ENCODE data around the gene SEC14L2.

Gene SEC14L2

DNA sequence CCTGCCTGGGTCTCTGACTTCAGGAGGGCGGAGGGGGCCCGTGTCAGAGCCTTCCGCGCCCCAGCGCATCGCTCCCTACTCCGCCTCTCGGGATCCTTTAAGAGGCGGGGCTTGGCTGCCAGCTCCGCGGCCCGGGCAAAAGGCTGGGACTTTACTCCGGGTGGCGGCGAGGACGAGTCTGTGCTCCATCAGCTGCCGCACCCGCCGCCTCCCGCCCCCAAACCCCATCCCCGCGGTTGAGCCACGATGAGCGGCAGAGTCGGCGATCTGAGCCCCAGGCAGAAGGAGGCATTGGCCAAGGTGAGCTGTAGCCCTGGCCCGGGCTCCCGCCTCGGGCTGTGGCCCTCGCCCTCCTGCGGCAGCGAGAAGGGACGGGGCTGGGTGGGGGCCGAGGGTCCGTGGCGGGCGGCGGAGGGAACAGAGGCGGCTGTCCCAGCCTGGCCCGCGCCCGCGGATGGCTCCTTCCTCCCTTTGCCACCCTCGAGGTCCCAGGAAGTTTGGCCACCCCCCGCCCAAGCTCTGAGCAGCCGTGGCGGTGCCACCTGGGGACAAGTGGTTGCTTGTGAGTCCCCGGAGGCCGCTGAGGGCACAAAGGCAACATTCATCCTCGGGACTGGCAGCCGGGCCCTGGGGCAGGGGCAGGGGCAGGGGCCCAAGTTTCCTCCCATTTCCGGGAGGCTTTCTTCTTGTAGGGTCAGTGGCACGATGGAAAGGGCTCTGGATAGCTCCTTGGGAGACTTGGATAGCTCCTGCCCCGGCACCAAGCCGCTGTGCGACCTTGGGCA lies at the start of gene SEC14L2:
SEC14L2 (plus strand) TSS at position 148 of the 785 bp plus-strand sequence; CDS start at position 247, 99 bp downstream.
- Histone ChIP-seq H3K4me1 (ENCODE audit: control insufficient read depth, insufficient read depth, low read length) (peaks cover 36% of the 10 kb centered on the region), H3K36me3 (ENCODE audit: control insufficient read depth, insufficient read depth, low read length) (no peaks in the 10 kb centered on the region), H3K4me3 (ENCODE audit: low read depth, low read length) (peak within 1 kb of the TSS; percentile 75), H3K27ac (ENCODE audit: low read depth, low read length) (no peak within 1 kb of the TSS), H3K27me3 (ENCODE audit: control insufficient read depth, insufficient read depth, low read length) (peaks cover 37% of the 10 kb centered on the region), H3K9me3 (ENCODE audit: control insufficient read depth, insufficient read depth, low read depth, low read length) (no peaks in the 10 kb centered on the region), H3K9ac (ENCODE audit: low read length) (no peak within 1 kb of the TSS)

DNA sequence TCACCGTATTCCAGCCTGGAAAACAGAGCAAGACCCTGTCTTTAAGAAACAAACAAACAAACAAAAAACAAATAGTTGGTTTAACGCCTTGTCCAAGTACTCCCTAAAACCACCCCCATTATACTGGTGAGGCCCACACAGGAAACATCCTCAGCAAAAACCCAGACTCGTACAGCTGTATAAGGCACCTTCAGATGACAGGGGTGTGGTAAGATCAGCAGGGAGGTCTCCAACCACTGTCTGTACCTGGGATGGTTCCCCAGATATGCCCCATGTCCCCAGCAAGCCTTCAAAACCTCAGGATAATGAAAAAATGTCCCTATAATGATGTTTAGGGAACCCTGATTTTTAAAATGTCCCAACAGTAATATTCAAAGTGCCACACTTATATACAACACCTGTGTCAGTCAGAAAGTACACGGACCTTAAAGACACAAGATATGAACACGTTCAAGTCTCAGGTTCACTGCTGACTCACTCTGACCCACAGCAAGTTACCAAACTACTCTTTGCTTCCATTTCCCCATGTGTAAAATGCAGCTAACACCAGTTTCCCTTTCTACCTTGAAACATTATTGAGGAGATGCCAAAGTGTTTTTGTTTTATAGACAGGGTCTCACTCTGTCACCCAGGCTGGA lies 49.4 kb upstream of the SEC14L2 start:
- peaks cover 96% of the 10 kb centered on the region for H3K36me3 ChIP-seq (ENCODE audit: control insufficient read depth, insufficient read depth, low read length)
- H3K27me3 ChIP-seq (ENCODE audit: control insufficient read depth, insufficient read depth, low read length): no peaks in the 10 kb centered on the region
- no peak overlapping the region for H3K4me3 ChIP-seq (ENCODE audit: low read depth, low read length)
- H3K4me1 ChIP-seq (ENCODE audit: control insufficient read depth, insufficient read depth, low read length): no peaks in the 10 kb centered on the region
- no peak overlapping the region for H3K9ac ChIP-seq (ENCODE audit: low read length)
- no peaks in the 10 kb centered on the region for H3K9me3 ChIP-seq (ENCODE audit: control insufficient read depth, insufficient read depth, low read depth, low read length)
- H3K27ac ChIP-seq (ENCODE audit: low read depth, low read length): no peak overlapping the region

DNA sequence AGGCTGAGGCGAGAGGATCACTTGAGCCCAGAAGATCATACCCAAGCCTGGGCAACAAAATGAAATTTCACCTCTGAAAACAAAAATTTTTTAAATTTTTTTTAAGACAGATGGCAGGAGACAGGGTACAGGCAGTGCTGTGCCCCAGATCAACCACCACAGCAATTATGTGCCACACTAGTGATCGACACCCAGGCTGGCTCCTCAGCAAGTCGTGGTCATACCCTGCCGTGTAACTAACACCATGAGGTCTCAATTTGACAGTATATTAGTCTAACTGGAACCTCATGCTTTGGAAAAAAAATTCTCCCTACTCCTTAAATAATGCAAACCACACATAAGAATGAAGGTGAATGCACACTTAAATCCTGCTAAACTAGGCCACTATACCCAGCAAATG lies 48.4 kb upstream of the SEC14L2 start:
- H3K36me3 ChIP-seq (ENCODE audit: control insufficient read depth, insufficient read depth, low read length): peaks cover 93% of the 10 kb centered on the region
- no peaks in the 10 kb centered on the region for H3K9me3 ChIP-seq (ENCODE audit: control insufficient read depth, insufficient read depth, low read depth, low read length)
- no peaks in the 10 kb centered on the region for H3K27me3 ChIP-seq (ENCODE audit: control insufficient read depth, insufficient read depth, low read length)
- no peak overlapping the region for H3K9ac ChIP-seq (ENCODE audit: low read length)
- H3K4me3 ChIP-seq (ENCODE audit: low read depth, low read length): no peak overlapping the region
- no peaks in the 10 kb centered on the region for H3K4me1 ChIP-seq (ENCODE audit: control insufficient read depth, insufficient read depth, low read length)
- no peak overlapping the region; the same call in 1 of the 2 replicates for H3K27ac ChIP-seq (ENCODE audit: low read depth, low read length)

DNA sequence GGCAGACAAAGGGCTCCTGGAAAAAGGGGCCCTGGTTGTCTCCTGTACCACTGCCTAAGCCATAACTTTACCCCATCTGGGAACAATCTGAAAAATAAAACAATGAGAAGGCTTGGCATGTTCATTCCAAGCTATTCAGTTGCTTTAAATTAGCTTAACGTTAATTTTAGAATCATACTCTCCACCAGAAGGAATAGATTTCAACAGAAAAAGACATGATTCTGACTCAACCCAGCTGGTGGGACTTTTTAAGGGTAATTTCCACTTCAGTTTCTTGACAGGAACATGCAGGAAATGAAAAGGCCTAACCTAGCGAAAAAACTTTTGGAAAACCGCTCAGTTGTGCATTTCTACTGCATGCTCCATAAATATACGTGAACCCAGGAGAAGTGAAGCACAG lies 48.0 kb upstream of the SEC14L2 start:
- Histone ChIP-seq H3K36me3 (ENCODE audit: control insufficient read depth, insufficient read depth, low read length) (peaks cover 92% of the 10 kb centered on the region), H3K4me1 (ENCODE audit: control insufficient read depth, insufficient read depth, low read length) (no peaks in the 10 kb centered on the region), H3K4me3 (ENCODE audit: low read depth, low read length) (no peak overlapping the region), H3K27me3 (ENCODE audit: control insufficient read depth, insufficient read depth, low read length) (no peaks in the 10 kb centered on the region), H3K9me3 (ENCODE audit: control insufficient read depth, insufficient read depth, low read depth, low read length) (no peaks in the 10 kb centered on the region), H3K27ac (ENCODE audit: low read depth, low read length) (no peak overlapping the region; the same call in 1 of the 2 replicates), H3K9ac (ENCODE audit: low read length) (no peak overlapping the region)

DNA sequence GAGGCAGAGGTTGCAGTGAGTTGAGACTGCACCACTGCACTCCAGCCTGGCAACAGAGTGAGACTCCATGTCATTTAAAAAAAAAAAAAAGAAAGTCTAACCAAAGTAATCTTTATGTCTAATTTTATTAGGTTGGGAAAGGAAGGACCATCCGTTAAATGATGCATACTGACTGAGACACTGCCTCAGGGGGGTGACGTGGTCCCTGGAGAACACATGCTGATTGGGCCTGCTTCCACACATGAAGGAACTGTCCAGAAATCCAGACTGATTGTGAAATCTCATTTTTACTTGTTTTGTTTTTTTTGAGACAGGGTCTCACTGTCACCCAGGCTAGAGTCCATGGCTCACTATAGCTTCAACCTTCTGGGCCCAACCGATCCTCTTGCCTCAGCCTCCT lies 45.6 kb upstream of the SEC14L2 start:
- Histone ChIP-seq H3K9me3 (ENCODE audit: control insufficient read depth, insufficient read depth, low read depth, low read length) (no peaks in the 10 kb centered on the region), H3K4me1 (ENCODE audit: control insufficient read depth, insufficient read depth, low read length) (peaks cover 4% of the 10 kb centered on the region; the same call in 1 of the 2 replicates), H3K36me3 (ENCODE audit: control insufficient read depth, insufficient read depth, low read length) (peaks cover 71% of the 10 kb centered on the region)

DNA sequence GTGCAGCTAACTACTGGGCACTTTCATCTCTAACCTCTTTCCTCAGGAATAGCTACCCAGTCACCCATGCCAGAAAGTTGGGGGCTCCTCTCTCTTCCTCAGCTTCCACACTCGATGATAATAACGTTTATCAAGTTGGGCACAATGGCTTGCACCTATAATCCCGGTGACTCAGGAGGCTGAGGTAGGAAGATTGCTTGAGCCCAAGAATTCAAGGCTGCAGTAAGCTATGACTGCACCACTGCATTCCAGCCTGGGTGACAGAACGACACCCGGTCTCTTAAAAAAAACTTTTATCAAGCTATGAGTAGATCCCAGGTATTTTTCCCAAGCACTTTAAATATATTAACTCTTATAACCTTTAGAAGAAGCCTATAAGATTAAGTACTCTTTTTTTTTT lies 42.2 kb upstream of the SEC14L2 start:
- H3K4me1 ChIP-seq (ENCODE audit: control insufficient read depth, insufficient read depth, low read length): peaks cover 10% of the 10 kb centered on the region; the same call in 1 of the 2 replicates
- H3K27ac ChIP-seq (ENCODE audit: low read depth, low read length): no peak overlapping the region
- no peaks in the 10 kb centered on the region for H3K9me3 ChIP-seq (ENCODE audit: control insufficient read depth, insufficient read depth, low read depth, low read length)
- no peak overlapping the region for H3K9ac ChIP-seq (ENCODE audit: low read length)
- no peak overlapping the region for H3K4me3 ChIP-seq (ENCODE audit: low read depth, low read length)
- peaks cover 40% of the 10 kb centered on the region for H3K36me3 ChIP-seq (ENCODE audit: control insufficient read depth, insufficient read depth, low read length)
- H3K27me3 ChIP-seq (ENCODE audit: control insufficient read depth, insufficient read depth, low read length): no peaks in the 10 kb centered on the region

More for the DNA sequence above, 45.6 kb upstream of the SEC14L2 start:
- Histone ChIP-seq H3K9ac (ENCODE audit: low read length) (no peak overlapping the region), H3K27me3 (ENCODE audit: control insufficient read depth, insufficient read depth, low read length) (no peaks in the 10 kb centered on the region), H3K4me3 (ENCODE audit: low read depth, low read length) (no peak overlapping the region), H3K27ac (ENCODE audit: low read depth, low read length) (no peak overlapping the region)

DNA sequence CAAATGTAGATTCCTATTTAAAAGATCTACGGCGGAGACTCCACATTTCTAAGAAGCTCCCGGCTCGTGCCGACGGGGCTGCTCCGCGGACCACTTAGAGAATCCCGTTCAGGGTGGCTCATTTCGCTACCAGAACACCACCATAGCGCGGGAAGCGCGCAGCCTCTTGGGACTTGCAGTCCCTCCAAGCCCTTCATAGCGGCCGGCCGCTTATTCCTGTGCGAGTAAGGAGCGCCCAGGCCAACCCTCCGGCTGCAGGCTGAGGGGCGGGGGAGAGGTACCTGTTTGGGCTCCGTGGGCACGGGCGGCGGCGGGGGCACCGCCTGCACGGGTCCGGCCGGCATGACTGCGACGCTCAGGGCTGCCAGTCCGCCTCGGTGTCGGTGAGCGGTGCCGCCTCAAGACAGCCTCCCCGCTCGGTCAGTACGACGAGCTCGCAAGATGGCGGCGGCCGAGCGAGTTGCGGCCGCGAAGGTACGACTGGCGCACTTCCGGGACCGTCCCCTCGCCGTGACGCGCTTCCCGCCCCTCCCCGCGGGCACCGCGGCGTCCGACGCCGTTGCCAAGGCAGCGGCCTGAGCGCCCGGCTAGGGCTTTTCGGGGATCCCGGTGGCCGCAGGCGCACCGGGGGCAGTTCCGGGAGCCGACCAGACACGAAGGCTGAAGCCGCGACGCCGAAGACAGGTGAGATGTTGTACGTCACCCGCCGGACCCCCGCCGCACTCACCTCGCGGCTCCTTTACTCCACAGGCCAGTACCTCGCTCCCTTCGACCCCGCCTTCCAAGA lies 40.2 kb upstream of the SEC14L2 start, which contains the start of the genes CCDC157 and SF3A1:
CCDC157 (plus strand) TSS at position 559 of the 787 bp plus-strand sequence. CDS start 8,994 bp downstream, outside the sequence.
SF3A1 (minus strand) TSS at position 446 of the 787 bp plus-strand sequence; CDS start at position 344, 102 bp downstream.
- peak within 1 kb of the TSS; percentile 97 for H3K9ac ChIP-seq (ENCODE audit: low read length)
- H3K27ac ChIP-seq (ENCODE audit: low read depth, low read length): peak within 1 kb of the TSS; percentile 95
- H3K4me1 ChIP-seq (ENCODE audit: control insufficient read depth, insufficient read depth, low read length): peaks cover 10% of the 10 kb centered on the region; the same call in 1 of the 2 replicates
- peaks cover 21% of the 10 kb centered on the region for H3K36me3 ChIP-seq (ENCODE audit: control insufficient read depth, insufficient read depth, low read length)
- no peaks in the 10 kb centered on the region for H3K9me3 ChIP-seq (ENCODE audit: control insufficient read depth, insufficient read depth, low read depth, low read length)
- H3K27me3 ChIP-seq (ENCODE audit: control insufficient read depth, insufficient read depth, low read length): no peaks in the 10 kb centered on the region
- peak within 1 kb of the TSS; percentile 97 for H3K4me3 ChIP-seq (ENCODE audit: low read depth, low read length)

DNA sequence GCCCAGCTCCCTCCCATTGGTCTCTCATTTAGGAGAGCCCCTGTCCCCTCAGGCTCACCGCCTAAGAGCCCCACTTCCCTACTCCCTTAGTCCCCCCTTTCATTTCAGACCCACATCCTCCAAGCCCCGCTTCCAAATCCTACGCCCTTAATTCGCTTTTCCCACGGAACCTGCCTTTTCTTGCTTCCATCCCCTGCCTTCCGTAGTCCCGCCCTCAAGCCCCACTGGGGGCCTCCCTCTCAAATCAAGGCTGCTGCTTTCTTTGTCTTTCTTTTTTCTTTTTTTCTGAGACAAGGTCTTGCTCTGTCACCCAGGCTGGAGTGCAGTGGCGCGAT lies 39.6 kb upstream of the SEC14L2 start:
- Histone ChIP-seq H3K9ac (ENCODE audit: low read length) (peak overlapping the region; percentile 97), H3K4me1 (ENCODE audit: control insufficient read depth, insufficient read depth, low read length) (peaks cover 10% of the 10 kb centered on the region; the same call in 1 of the 2 replicates), H3K36me3 (ENCODE audit: control insufficient read depth, insufficient read depth, low read length) (peaks cover 16% of the 10 kb centered on the region), H3K27me3 (ENCODE audit: control insufficient read depth, insufficient read depth, low read length) (no peaks in the 10 kb centered on the region), H3K4me3 (ENCODE audit: low read depth, low read length) (peak overlapping the region; percentile 97), H3K27ac (ENCODE audit: low read depth, low read length) (peak overlapping the region; percentile 95; the same call in 1 of the 2 replicates), H3K9me3 (ENCODE audit: control insufficient read depth, insufficient read depth, low read depth, low read length) (no peaks in the 10 kb centered on the region)

DNA sequence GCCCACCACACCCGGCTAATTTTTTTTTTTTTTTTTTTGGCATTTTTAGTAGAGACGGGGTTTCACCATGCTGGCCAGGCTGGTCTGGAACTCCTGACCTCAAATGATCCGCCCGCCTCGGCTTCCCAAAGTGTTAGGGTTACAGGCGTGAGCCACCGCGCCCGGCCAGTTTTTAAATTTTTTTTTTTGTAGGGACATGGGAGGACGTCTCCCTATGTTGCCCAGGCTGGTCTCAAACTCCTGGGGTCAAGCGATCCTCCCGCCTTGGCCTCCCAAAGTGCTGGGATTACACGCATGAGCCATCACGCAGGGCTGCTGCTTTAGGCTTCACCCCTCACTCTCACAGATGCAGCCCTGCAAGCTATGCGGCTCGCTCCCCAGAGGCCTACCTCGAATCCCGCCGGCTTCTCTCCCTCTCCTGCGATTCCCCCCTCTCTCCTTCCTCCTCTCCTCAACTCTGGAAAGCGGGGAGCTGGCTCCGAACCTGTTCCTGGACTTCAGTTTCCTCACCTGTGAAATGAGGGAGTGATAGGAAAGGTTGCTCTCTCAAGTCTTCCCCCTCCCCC lies 39.1 kb upstream of the SEC14L2 start:
- Histone ChIP-seq H3K4me3 (ENCODE audit: low read depth, low read length) (peak overlapping the region; percentile 97), H3K27ac (ENCODE audit: low read depth, low read length) (no peak overlapping the region), H3K4me1 (ENCODE audit: control insufficient read depth, insufficient read depth, low read length) (peaks cover 15% of the 10 kb centered on the region), H3K9ac (ENCODE audit: low read length) (no peak overlapping the region), H3K9me3 (ENCODE audit: control insufficient read depth, insufficient read depth, low read depth, low read length) (no peaks in the 10 kb centered on the region), H3K36me3 (ENCODE audit: control insufficient read depth, insufficient read depth, low read length) (peaks cover 11% of the 10 kb centered on the region), H3K27me3 (ENCODE audit: control insufficient read depth, insufficient read depth, low read length) (no peaks in the 10 kb centered on the region)

DNA sequence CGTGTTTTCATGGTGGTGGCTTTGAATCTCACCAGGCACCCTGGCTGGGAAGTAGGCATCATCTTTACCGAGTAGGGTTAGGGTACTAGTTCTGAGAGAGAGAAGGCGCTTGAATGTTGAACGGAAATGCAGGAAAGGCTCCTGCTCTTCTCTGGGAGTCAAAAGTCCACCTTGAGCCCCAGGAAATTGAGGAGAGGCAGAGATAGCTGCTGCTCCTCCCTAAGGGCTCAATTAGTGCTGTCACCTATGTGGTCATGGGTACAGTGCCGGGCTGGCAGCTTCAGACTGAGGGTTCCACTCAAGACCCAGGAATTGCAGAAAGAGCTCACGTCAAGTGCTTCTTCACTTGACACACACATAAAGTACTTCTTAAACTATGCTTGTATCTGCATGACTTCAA lies 38.3 kb upstream of the SEC14L2 start:
- H3K4me1 ChIP-seq (ENCODE audit: control insufficient read depth, insufficient read depth, low read length): peaks cover 19% of the 10 kb centered on the region

More for the DNA sequence above, 38.3 kb upstream of the SEC14L2 start:
- no peak overlapping the region for H3K9ac ChIP-seq (ENCODE audit: low read length)
- no peaks in the 10 kb centered on the region for H3K9me3 ChIP-seq (ENCODE audit: control insufficient read depth, insufficient read depth, low read depth, low read length)
- H3K27ac ChIP-seq (ENCODE audit: low read depth, low read length): no peak overlapping the region
- 0 out of 2 replicates have a peak, but pooled peaks cover 6% of the 10 kb centered on the region for H3K36me3 ChIP-seq (ENCODE audit: control insufficient read depth, insufficient read depth, low read length)
- peak overlapping the region; percentile 97 for H3K4me3 ChIP-seq (ENCODE audit: low read depth, low read length)
- no peaks in the 10 kb centered on the region for H3K27me3 ChIP-seq (ENCODE audit: control insufficient read depth, insufficient read depth, low read length)

All from HUES6 (cell line).